AG09309 (cell line): ENCODE results near the gene TMEM164.

Experiments used
- DNase-seq: peaks from one replicate; pipeline ENCODE4 v3.0.0-alpha.2; 2010; ENCODE audit warnings: low read depth
- H3K4me3 ChIP-seq: 2 replicates; pipeline ENCODE4 v1.5.1; 2011; ENCODE audit warnings: mild to moderate bottlenecking, low read depth, low read length, moderate library complexity; ENCODE audit not compliant: control insufficient read depth
- CTCF ChIP-seq: IDR thresholded peaks from 2 replicates; pipeline ENCODE4 v1.5.1; 2011; ENCODE audit warnings: mild to moderate bottlenecking, low read depth, low read length, inconsistent platforms; ENCODE audit not compliant: insufficient read depth, control insufficient read depth; ENCODE audit errors: missing control alignments

The TMEM164 gene

DNA sequence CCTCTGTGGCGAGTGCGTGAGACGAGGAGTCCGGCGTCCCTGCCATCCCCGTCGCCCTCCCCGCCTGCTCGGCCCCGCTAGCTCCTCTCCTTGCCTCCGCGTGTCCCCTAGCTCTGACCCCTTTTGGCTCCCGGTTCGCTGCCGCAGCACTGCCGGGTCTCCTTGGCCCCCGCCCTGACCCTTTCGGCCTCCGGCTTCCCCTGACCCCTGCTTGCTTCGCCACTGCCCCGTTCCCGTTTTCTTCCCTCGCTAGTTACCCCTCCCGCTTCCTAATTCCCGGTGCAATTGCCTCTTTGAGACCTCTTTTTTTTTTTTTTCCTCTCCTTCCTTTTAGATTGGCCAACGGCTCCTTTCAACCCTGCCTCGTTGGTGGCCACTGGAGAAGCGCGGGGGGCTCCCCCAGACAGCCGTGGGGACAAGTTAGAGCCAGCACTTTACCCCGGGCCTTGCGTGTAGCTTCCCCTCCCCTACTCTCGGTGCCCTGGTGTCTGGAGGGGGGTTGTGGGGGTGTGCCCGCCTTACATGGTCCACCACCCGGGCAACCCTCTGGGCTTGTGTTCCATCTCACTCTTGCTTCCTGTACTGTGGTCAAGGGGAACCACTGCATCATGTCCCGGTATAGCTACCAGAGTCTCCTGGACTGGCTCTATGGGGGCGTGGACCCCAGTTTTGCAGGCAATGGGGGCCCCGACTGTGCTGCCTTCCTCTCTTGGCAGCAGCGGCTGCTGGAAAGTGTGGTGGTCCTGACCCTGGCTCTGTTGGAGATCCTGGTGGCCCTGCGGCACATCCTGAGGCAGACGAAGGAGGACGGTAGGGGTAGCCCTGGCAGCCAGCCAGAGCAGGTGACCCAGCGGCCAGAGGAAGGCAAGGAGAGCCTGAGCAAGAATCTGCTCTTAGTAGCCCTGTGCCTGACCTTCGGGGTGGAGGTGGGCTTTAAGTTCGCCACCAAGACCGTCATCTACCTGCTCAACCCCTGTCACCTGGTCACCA lies 548 bp downstream of the TMEM164 start:
- peak overlapping the region; percentile 77 for H3K4me3 ChIP-seq
- TF ChIP-seq CTCF = no peak
- DNase-seq = no peak

- no peak for TF ChIP-seq CTCF
- DNase-seq = no peak
Measured at GRCh38 chrX:110004215-110004614, 1.3 kb downstream of the TMEM164 start.

DNA sequence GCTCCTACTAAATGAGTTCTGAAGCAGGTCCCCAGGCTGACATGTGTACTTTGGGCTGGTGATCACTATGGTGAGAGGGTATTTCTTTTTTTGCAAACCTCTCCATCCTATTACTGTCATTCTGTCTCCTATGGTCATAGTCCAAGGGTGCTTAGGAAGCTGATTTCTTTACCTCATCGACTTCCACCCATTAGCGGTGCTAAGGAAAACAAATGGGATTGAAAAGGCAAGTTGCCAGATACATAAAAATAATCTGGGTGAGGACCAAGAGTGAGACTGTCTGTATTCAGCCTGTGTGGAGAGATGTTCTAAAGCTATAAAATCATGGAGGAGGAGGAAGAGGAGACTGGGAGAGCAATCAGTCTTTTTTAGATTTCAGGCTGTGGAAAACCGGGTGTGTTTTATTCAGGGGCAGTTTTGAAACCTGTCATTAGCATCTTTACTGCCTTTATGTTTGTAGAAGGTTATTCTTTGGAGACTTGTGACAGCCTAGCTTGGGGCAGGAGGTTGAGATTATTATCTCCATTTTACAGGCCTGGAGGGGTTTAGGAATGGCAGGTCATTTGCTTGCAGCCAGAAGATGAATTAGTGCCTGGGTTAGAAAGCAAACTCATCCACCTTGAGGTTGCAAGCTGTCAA lies 1.9 kb downstream of the TMEM164 start:
- H3K4me3 ChIP-seq = no peak overlapping the region
- no peak for DNase-seq
- TF ChIP-seq CTCF = no peak

More at GRCh38 chrX:110004215-110004614, 1.3 kb downstream of the TMEM164 start:
- no peak overlapping the region for H3K4me3 ChIP-seq

DNA sequence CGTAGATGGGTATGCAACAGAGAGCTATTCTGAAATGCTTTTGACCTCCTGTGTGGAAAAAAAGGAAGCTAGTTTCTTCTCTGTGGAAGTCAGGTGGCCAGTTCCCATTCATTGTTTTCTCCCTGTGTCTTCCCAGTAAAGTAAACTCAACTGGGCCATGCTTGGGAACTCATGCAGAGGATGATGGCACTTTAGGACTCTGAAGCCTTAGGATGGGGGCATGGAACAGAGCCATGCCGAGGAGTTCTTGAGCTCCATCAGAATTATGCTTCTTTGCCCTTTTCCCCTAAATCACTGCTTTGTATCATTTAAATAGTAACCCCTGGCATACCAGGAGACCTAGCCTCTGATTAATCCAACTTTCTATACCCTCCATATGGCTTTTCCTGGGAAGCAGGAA lies 3.2 kb downstream of the TMEM164 start:
- DNase-seq = no peak
- H3K4me3 ChIP-seq = no peak overlapping the region
- TF ChIP-seq CTCF = no peak

DNA sequence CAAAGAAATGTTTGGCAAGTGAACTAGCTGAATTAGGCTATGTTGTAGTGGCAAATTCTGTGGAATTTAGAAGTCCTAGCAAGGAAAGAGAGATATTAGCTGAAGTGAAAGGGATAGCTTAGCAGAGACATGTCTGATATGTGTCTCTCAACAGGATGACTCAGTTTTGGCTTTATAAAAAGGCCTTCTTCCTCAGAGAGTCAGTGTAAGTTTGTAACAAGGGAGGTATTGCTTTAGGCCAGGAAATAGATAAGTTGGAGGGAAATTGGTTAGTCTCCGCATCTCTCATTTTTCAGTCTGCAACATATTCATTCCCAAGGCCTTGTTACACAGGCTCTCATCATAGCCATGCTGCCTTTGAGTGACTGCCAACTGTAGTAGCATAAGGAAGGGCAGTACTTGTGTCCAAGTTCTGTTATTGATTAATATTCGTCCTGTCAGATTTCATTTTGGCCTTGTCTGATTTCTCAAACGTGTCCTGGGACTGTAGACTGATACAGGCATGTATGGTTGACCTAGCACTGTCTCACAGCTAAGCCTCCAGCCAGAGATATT lies 4.0 kb downstream of the TMEM164 start:
- no peak overlapping the region for H3K4me3 ChIP-seq
- DNase-seq = no peak

More for the DNA sequence above, 4.0 kb downstream of the TMEM164 start:
- no peak for TF ChIP-seq CTCF
